K562 (cell line): ENCODE measurements around the gene GCN1. TPM values are rescaled to one million over a fixed set of nuclear protein-coding genes. Genes with fewer than 3 reads are reported as not detected.

Experiments
- ARNT ChIP-seq, 2 experiments: fragments of 450-650 bp; IDR thresholded peaks; 2 replicates each; pipeline ENCODE4 v1.6.1; 2016; ENCODE audit warnings: mild to moderate bottlenecking in 1 of 2
- COPS2 ChIP-seq: fragments of 450-650 bp; conservative IDR thresholded peaks from 2 replicates; pipeline ENCODE4 v1.6.1; 2016; ENCODE audit warnings: mild to moderate bottlenecking, moderate library complexity
- FOXA3 ChIP-seq, 2 experiments: fragments of 450-650 bp in 1 of 2; sonication (generic) in 1 of 2; formaldehyde crosslinking; IDR thresholded peaks in 1 of 2; conservative IDR thresholded peaks in 1 of 2; 2 replicates each; pipeline versions ENCODE4 v1.4.0 to v1.8.0; 2020 to 2022; ENCODE audit warnings: mild to moderate bottlenecking in 2 of 2, missing genetic modification reagents in 1 of 2
- L3MBTL2 ChIP-seq: fragments of 450-650 bp; IDR thresholded peaks from 2 replicates; pipeline ENCODE4 v1.6.1; 2016; ENCODE audit warnings: mild to moderate bottlenecking, moderate library complexity
- MAZ ChIP-seq, 2 experiments: fragments of 450-650 bp in 1 of 2; sonication (generic) in 1 of 2; formaldehyde crosslinking; IDR thresholded peaks in 1 of 2; conservative IDR thresholded peaks in 1 of 2; 2 replicates each; pipeline versions ENCODE4 v1.4.0 to v1.5.0; 2020; ENCODE audit warnings: mild to moderate bottlenecking in 1 of 2, missing genetic modification reagents in 1 of 2
- MYBL2 ChIP-seq, 2 experiments: fragments of 450-650 bp in 1 of 2; sonication (generic) in 1 of 2; formaldehyde crosslinking in 1 of 2; IDR thresholded peaks; 2 replicates each; pipeline versions ENCODE4 v1.6.1 to v1.8.1; 2017 to 2022; ENCODE audit warnings: borderline replicate concordance in 1 of 2, inconsistent platforms in 1 of 2, low read depth in 1 of 2, mild to moderate bottlenecking in 1 of 2, missing genetic modification reagents in 1 of 2, moderate library complexity in 1 of 2
- NR2C2 ChIP-seq, 2 experiments: fragments of 200-800 bp in 1 of 2; sonication (Bioruptor generic) in 1 of 2; sonication (generic) in 1 of 2; formaldehyde crosslinking in 1 of 2; IDR thresholded peaks; 2 replicates each; pipeline versions ENCODE4 v1.6.1 to v1.8.0; 2016 to 2022; ENCODE audit warnings: mild to moderate bottlenecking in 1 of 2, missing compliant biosample characterization in 1 of 2, missing genetic modification characterization in 1 of 2, missing genetic modification reagents in 1 of 2
- PHB ChIP-seq: fragments of 250-450 bp; sonication (Bioruptor Pico); IDR thresholded peaks from 2 replicates; pipeline ENCODE4 v1.5.0; 2021
- PRMT5 ChIP-seq: sonication (generic); formaldehyde crosslinking; IDR thresholded peaks from 2 replicates; pipeline ENCODE4 v1.5.0; 2020; ENCODE audit warnings: missing genetic modification reagents
- SIX5 ChIP-seq, 2 experiments: IDR thresholded peaks; 2 replicates each; pipeline ENCODE4 v1.6.1; 2011; ENCODE audit warnings: low read length in 2 of 2, borderline replicate concordance in 1 of 2, low read depth in 1 of 2, mild to moderate bottlenecking in 1 of 2, moderate library complexity in 1 of 2; ENCODE audit not compliant: insufficient read depth in 1 of 2
- TRIM25 ChIP-seq: fragments of 450-650 bp; IDR thresholded peaks from 2 replicates; pipeline ENCODE4 v1.7.0; 2016; ENCODE audit warnings: borderline replicate concordance
- ZFX ChIP-seq: sonication (generic); formaldehyde crosslinking; IDR thresholded peaks from 2 replicates; pipeline ENCODE4 v1.8.0; 2022; ENCODE audit warnings: mild to moderate bottlenecking, missing genetic modification reagents, moderate library complexity
- ZNF197 ChIP-seq: fragments of 200-800 bp; sonication (Bioruptor generic); IDR thresholded peaks from 2 replicates; pipeline ENCODE4 v1.6.1; 2016; ENCODE audit warnings: low read depth, missing genetic modification characterization, missing compliant biosample characterization
- ZNF583 ChIP-seq: fragments of 250-450 bp; sonication (Bioruptor Pico); IDR thresholded peaks from 2 replicates; pipeline ENCODE4 v1.4.0; 2020
- polyA plus RNA-seq, 8 experiments: library from polyadenylated mRNA; depleted of rRNA in 4 of 8; stranded (reverse) in 5 of 8; unstranded in 3 of 8; fragments of >200 nt; fragmentation: Nextera tagmentation in 2 of 8; fragmentation: Illumina TruSeq in 1 of 8; extraction: Ambion mirVana in 2 of 8; extraction: Trizol in 1 of 8; gene quantifications; 2 replicates each; pipeline versions ENCODE4 v1.2.1 to v1.2.3, GENCODE V29; 2011 to 2014; ENCODE audit warnings: inconsistent platforms in 1 of 8, missing spikeins in 1 of 8
- total RNA-seq, 7 experiments: library from RNA; depleted of rRNA in 6 of 7; stranded (reverse); fragments of >200 nt in 6 of 7; fragmentation: Illumina TruSeq in 2 of 7; extraction: Trizol in 2 of 7; gene quantifications; 2 replicates each; pipeline versions ENCODE4 v1.2.1 to v1.2.3, GENCODE V29; 2011 to 2021; ENCODE audit warnings: low replicate concordance in 1 of 7
- TF ChIP-seq, protein P1 (sequence below): fragments of 250-450 bp; sonication (Bioruptor Pico); IDR thresholded peaks from 2 replicates; pipeline ENCODE4 v1.5.0; 2020; ENCODE audit warnings: mild to moderate bottlenecking, borderline replicate concordance

GCN1 gene
- total and polyA plus RNA-seq, 9 of the 15 experiments (the other 6 are each of a cell fraction or from before 2014, with no cell fraction given): 11.9 to 190 (median 51.7) TPM

GRCh38 chr12:120116792-120117651, 77.5 kb downstream of the GCN1 start (continued):
- TF ChIP-seq ARNT (IDR thresholded peaks at IDR 0.05) (no peak), SIX5 (IDR thresholded peaks at IDR 0.05; ENCODE audit: borderline replicate concordance in 1 of 2, insufficient read depth in 1 of 2, low read depth in 1 of 2, low read length in 2 of 2) (no peak), TRIM25 (no peak), MAZ (CRISPR knock-in tag; conservative IDR thresholded peaks at IDR 0.05 in 1 of 2, IDR thresholded peaks at IDR 0.05 in 1 of 2) (peak in 1 of 2 experiments; percentile 92; a peak in 2 of 4 replicates), L3MBTL2 (peak; percentile 95), ZNF583 (CRISPR knock-in tag) (no peak), ZFX (CRISPR knock-in tag) (peak; percentile 79), MYBL2 (IDR thresholded peaks at IDR 0.05; ENCODE audit: low read depth) (no peak), MYBL2 (CRISPR knock-in tag; IDR thresholded peaks at IDR 0.05; ENCODE audit: borderline replicate concordance) (no peak), COPS2 (no peak), PHB (no peak), NR2C2 (CRISPR knock-in tag; IDR thresholded peaks at IDR 0.05) (no peak), NR2C2 (tag; IDR thresholded peaks at IDR 0.05) (peak; percentile 66), PRMT5 (no peak), ZNF197 (CRISPR knock-in tag) (no peak), FOXA3 (CRISPR knock-in tag; conservative IDR thresholded peaks at IDR 0.05 in 1 of 2, IDR thresholded peaks at IDR 0.05 in 1 of 2) (no peak)
- TF ChIP-seq, protein P1, sequence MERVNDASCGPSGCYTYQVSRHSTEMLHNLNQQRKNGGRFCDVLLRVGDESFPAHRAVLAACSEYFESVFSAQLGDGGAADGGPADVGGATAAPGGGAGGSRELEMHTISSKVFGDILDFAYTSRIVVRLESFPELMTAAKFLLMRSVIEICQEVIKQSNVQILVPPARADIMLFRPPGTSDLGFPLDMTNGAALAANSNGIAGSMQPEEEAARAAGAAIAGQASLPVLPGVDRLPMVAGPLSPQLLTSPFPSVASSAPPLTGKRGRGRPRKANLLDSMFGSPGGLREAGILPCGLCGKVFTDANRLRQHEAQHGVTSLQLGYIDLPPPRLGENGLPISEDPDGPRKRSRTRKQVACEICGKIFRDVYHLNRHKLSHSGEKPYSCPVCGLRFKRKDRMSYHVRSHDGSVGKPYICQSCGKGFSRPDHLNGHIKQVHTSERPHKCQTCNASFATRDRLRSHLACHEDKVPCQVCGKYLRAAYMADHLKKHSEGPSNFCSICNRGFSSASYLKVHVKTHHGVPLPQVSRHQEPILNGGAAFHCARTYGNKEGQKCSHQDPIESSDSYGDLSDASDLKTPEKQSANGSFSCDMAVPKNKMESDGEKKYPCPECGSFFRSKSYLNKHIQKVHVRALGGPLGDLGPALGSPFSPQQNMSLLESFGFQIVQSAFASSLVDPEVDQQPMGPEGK (CRISPR knock-in tag): no peak
